Measurements from ENCODE around the gene CMKLR1.

The CMKLR1 gene

GRCh38 chr12:108326254-108326750, 12.8 kb downstream of the CMKLR1 start:
- no peaks in the 10 kb centered on the region for H3K79me2 ChIP-seq
- H3K9me3 ChIP-seq (ENCODE audit: control insufficient read depth, low read length), result no peaks in the 10 kb centered on the region
- no peak overlapping the region for H2AFZ ChIP-seq
- H3K27me3 ChIP-seq (ENCODE audit: control insufficient read depth, insufficient read depth, low read length), result no peaks in the 10 kb centered on the region
- H3K4me2 ChIP-seq (ENCODE audit: low read length), result no peak overlapping the region
- no peak overlapping the region for H3K27ac ChIP-seq
- H3K36me3 ChIP-seq (ENCODE audit: control insufficient read depth, insufficient read depth, low read length), result no peaks in the 10 kb centered on the region
- no peak overlapping the region for H3K9ac ChIP-seq
- TF ChIP-seq CTCF (IDR thresholded peaks at IDR 0.05), result no peak
- no peak overlapping the region for H3K4me3 ChIP-seq (ENCODE audit: low read depth, low read length)
- H3K4me1 ChIP-seq, result peaks cover 6% of the 10 kb centered on the region

- Histone ChIP-seq H3K4me2 (ENCODE audit: low read length) (no peak overlapping the region), H3K36me3 (ENCODE audit: control insufficient read depth, insufficient read depth, low read length) (no peaks in the 10 kb centered on the region), H3K4me3 (ENCODE audit: low read depth, low read length) (no peak overlapping the region), H3K9me3 (ENCODE audit: control insufficient read depth, low read length) (no peaks in the 10 kb centered on the region), H3K4me1 (peaks cover 6% of the 10 kb centered on the region), H2AFZ (no peak overlapping the region), H3K79me2 (no peaks in the 10 kb centered on the region), H3K27ac (no peak overlapping the region), H3K9ac (no peak overlapping the region), H3K27me3 (ENCODE audit: control insufficient read depth, insufficient read depth, low read length) (no peaks in the 10 kb centered on the region)
- TF ChIP-seq CTCF (IDR thresholded peaks at IDR 0.05), result no peak
These were observed 13.6 kb downstream of the CMKLR1 start for GRCh38 chr12:108325549-108325948.

DNA sequence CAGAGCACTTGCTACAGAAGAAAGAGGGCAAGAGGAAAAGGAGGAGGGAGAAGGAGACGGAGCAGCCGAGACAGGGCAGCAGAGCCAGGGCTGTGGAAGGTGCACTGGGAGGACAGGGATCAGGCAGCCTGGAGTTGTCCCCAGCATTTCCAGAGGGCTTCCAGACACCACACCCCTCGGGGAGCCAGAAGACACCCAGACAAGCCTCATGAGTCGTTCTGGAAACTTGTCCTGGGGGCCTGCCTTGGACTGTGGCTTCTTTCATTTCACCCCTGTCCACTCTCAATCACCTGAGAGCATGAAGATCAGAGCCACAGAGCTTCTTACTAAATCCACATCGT, 14.1 kb downstream of the CMKLR1 start:
- no peak for TF ChIP-seq CTCF (IDR thresholded peaks at IDR 0.05)
- Histone ChIP-seq H3K9ac (no peak overlapping the region), H3K27ac (no peak overlapping the region), H3K4me3 (ENCODE audit: low read depth, low read length) (no peak overlapping the region), H3K27me3 (ENCODE audit: control insufficient read depth, insufficient read depth, low read length) (no peaks in the 10 kb centered on the region), H3K79me2 (no peaks in the 10 kb centered on the region), H2AFZ (no peak overlapping the region), H3K4me2 (ENCODE audit: low read length) (no peak overlapping the region), H3K9me3 (ENCODE audit: control insufficient read depth, low read length) (no peaks in the 10 kb centered on the region), H3K36me3 (ENCODE audit: control insufficient read depth, insufficient read depth, low read length) (no peaks in the 10 kb centered on the region), H3K4me1 (peaks cover 6% of the 10 kb centered on the region)

DNA sequence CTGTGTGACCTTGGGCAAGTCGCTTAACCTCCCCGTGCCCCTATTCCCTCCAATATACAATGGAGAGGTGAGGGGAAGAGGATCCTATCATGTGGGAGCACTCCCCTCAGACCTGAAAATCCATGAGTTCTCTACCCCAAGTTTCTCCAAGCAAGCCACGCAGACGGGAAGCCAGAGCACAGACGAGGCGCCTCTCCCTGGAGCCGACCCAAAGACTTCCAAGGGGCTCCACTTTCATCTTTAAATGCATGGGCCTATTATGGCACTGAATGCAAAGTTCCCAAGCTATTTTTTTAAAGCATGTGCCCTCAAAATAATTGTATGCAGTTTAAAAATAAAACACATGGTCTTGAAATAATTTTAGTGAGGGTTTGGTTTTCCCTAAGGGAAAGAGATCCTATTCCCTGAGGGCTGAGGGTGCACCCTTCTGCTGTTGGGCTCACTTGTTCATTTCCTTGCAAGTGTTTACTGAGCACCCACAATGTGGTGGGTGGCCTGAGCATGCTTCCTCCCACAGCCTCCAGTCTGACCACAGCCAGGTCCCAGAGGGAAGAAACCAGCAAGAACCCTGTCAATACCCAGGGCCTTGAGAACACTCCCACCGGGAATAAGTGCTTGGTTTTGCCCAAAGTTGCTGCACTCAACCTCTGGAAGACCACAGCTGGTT, 14.6 kb downstream of the CMKLR1 start:
- Histone ChIP-seq H2AFZ (no peak overlapping the region), H3K9ac (no peak overlapping the region), H3K4me3 (ENCODE audit: low read depth, low read length) (no peak overlapping the region), H3K4me1 (peaks cover 6% of the 10 kb centered on the region), H3K27me3 (ENCODE audit: control insufficient read depth, insufficient read depth, low read length) (no peaks in the 10 kb centered on the region), H3K36me3 (ENCODE audit: control insufficient read depth, insufficient read depth, low read length) (no peaks in the 10 kb centered on the region), H3K27ac (no peak overlapping the region), H3K79me2 (no peaks in the 10 kb centered on the region), H3K4me2 (ENCODE audit: low read length) (no peak overlapping the region), H3K9me3 (ENCODE audit: control insufficient read depth, low read length) (no peaks in the 10 kb centered on the region)
- no peak for TF ChIP-seq CTCF (IDR thresholded peaks at IDR 0.05)

- H3K27me3 ChIP-seq (ENCODE audit: control insufficient read depth, insufficient read depth, low read length), result no peaks in the 10 kb centered on the region
- H3K9ac ChIP-seq, result no peak overlapping the region
- H3K4me2 ChIP-seq (ENCODE audit: low read length), result no peak overlapping the region
- H3K27ac ChIP-seq, result no peak overlapping the region
- no peak overlapping the region for H2AFZ ChIP-seq
- no peaks in the 10 kb centered on the region for H3K36me3 ChIP-seq (ENCODE audit: control insufficient read depth, insufficient read depth, low read length)
- H3K9me3 ChIP-seq (ENCODE audit: control insufficient read depth, low read length), result no peaks in the 10 kb centered on the region
- H3K79me2 ChIP-seq, result no peaks in the 10 kb centered on the region
- H3K4me3 ChIP-seq (ENCODE audit: low read depth, low read length), result no peak overlapping the region
- peaks cover 6% of the 10 kb centered on the region for H3K4me1 ChIP-seq
- TF ChIP-seq CTCF (IDR thresholded peaks at IDR 0.05), result no peak
These were observed 15.5 kb downstream of the CMKLR1 start for GRCh38 chr12:108323581-108323980.

All from parathyroid adenoma (tissue), 2 donors.